COLO668 (cell line): ENCODE data around the gene PDE3A.

Experiments
- DNase-seq: peaks from one replicate; lab custom pipeline; 2025; ENCODE audit not compliant: unreplicated experiment; lab: John Stamatoyannopoulos, UW

PDE3A gene

DNA sequence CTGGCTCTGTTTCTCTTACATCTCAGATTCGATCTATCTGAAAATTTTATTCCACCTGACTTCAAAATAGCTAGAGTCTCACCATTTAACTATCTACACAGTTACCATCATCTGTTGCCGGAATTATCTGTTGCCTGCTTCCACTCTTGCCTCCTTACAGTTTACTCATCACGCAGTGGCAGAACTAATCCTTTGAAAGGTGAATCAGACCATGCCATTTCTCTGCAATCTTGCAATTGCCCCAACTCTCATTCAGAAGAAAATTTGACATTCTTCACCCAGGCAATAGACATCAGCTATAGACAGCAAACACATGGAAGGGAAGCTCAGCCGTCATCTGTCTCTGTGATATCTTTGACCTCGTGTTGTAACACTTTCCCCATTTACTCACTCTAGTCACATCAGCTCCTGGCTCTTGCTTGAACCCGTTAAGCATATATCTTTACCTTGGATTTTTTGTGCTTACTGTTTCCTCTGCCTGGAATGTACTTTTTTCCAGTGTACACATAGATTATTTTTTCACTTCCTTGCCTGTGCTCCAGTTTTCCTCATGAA, 85.5 kb downstream of the PDE3A start:
- DNase-seq = no peak

DNA sequence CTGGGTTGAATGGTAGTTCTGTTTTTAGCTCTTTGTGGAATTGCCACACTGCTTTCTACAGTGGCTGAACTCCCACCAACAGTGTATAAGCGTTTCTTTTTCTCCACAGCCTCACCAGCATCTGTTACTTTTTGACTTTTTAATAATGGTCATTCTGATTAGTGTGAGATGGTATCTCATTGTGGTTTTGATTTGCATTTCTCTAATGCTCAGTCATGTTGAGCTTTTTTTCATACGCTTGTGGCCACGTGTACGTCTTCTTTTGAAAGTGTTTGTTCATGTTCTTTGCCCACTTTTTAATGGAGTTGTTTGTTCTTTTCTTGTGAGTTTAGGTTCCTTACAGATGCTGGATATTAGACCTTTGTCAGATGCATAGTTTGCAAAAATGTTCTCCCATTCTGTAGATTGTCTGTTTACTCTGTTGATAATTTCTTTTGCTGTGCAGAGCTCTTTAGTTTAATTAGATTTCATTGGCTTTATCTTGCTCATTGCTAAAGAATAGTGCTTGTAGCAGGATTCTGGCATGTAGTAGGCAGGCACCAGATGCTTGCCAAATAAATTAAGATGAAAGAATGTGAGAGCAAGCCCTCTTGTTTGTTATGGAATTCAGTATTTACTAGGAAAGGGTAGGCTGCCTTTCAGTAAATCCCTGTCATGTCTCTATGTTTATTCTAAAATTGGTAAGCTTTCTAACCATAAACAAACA, 86.8 kb downstream of the PDE3A start:
- DNase-seq = no peak

DNA sequence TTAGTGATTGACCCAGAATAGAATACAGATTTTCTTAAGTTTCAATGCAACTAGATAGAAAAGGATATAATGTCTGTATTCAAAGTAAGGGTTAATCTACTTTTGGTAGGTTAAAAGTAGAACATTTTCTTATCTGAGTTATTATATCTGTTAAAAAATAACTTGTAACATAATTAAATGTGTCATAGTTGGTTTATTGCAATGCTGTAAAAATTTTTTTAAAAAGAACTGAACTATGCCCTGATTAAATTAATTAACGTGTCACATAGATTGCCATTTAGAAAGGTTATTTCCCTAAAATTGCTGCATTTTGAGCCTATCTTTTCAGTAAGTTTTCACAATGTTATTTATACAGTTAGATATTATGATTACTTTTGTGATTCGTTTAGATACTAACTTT, 89.2 kb downstream of the PDE3A start:
- DNase-seq = no peak

DNA sequence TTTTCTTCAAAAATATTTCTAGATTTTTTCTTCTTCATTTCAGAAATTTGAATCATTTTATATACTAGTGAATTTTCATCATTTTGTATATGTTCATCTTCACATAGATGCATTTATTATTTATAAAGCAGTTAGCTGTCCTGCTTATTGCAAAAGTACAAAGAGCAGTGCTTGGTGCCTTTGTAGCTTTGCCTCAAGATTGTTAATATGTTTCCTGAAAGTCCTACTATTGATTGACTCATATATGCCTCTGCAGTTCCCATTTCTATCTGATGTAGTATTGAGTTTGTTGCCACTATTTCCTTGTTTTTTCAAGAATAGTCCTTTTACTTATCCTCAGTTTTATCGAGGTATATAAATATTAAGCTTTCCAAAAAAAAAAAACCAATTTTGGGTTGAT, 89.7 kb downstream of the PDE3A start:
- no peak for DNase-seq

DNA sequence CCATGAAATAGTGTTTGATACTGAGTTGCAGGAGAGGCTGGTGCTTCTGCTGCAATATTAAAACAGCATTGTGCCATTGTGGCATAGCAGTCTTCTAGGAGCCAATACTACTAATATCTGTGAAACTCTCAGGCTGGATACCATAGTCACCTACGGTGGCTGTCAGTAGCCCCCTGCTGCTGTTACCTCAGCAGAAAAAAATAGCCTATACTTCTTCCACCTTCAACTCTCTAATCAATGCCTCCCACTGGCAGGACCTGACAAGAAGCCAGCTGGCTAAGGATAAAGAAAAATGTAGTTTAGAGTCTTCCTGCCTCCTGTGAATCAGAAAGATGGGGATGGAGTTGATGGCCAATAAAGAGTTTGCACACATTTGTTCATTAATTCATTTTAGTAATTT, 91.6 kb downstream of the PDE3A start:
- no peak for DNase-seq

DNA sequence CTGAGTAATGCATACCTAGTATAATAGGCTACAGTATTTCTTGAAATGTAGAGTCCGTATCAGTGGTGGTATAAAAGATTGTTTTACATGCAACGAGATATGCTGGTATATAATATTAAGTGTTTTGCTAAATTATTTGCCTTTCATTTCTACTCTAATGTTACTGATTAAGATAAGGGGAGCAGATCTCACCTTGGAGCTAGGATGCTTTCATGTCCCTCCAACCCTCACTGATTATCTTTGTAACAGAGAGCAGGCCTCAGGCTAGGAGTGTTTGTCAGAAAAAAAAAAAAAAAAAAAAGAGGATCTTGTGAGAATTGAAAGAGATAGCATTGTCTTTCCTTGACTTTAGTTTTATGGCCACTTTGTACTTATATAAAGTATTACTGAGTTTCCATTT, 92.6 kb downstream of the PDE3A start:
- DNase-seq = no peak

DNA sequence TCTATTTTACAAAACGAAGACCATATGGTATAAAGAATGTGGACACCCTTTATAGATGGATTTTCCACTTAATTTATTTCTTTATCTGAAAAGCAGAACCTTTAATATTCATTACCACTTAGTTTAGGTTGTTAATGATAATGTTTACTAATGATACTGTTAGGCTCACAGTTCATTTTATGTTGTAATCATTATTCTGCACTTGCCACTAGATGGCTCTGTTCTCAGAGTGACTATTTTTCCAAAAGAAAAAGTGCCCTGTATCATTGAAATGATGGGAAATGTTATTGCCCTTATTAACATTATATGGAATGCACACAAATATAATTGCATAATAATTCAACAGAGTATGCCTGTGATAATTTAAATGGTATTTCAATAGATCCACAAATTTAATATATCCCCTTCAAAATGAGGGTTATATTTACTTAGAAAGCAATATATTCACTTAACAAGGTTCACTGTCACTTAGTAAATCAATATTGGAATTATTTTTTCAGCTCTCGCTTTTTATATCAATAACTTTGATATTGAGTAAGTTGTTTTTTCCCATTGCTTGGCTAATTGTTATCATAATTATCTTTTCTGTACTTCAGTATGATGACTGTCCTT, 95.7 kb downstream of the PDE3A start:
- DNase-seq = no peak

DNA sequence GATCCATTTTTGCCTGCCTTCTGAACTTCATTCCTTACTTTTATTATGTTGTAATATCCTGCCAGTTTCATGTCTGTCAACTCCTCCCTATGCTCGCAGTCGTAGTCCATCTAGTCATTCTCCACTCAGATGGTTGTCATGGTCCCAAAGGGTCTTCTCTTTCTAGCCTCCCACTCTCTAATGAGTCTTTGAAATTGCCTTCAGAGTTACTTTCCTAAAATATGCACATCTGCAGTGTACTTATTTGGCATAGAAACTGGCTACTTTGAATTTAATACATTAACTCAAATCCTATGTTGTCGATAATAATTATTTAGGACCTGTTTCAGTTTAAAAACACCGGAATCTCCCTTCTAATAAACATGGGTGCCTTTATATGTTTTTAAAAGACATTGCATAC, 101.0 kb downstream of the PDE3A start:
- no peak for DNase-seq

DNA sequence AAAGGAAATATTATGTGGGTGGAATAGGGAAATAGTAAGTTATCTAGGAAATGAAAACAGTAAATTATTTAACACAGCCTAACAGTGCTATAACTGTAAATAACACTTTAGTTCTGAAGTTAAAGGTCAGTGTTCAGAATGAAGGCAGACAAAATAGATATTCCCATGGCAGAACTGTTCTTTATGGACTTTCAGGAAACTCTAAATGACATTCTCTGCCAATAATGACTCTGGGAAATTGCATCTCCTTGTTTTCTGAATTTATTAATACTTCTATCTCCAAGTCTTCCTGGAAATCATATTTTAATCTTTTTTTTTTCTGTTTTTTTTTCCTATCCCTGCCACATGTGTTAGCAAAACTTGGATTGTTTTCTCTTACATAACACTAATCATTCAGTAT, 101.4 kb downstream of the PDE3A start:
- DNase-seq = no peak

DNA sequence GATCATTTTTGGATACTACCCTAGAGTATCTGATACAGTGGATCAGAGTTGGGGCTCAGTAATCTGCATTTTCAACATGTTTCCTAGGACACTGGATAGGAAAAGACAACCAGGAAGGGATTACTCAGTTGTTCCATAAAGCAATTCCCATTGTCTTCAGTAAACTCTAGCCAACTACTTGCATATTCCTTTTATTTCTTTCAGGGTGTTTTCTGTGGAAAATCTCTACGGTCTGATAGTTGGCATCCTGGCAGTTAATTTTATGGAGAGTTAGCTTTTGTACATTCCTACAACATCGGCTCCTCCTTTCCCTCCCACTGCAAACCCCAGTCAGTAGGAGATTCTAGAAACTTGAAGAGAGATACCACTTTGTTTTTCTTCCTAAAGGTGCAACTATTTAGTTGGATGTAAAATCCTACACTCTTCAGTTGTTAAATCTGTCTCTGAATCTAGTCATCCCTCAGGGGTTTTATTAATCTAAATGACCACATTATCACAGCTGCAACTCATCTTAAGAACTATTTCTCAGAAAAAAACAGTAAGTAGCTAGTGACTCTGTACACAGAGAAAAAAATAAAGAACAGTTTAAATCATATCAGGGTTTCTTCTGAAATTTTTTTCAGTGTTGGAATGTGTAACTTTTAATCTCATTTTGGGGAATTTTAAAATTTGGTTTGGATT, 103.9 kb downstream of the PDE3A start:
- no peak for DNase-seq

DNA sequence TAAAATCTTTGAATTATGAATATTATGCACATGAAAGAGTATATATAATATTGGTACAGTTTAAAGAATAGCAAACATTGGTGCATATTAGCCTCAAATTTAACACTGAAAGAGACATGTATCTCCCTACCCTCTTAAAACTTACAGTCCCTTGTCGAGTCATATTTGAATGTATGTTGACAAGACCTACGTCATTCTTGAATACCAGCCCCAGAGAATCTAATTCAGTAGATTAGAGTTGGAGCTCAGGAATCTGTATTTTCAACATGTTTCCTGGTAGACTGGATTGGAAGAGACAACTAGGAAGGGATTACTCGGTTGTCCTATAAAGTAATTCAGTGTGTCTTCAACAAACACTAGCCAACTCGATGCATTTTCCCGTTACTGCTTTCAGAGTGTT, 104.8 kb downstream of the PDE3A start:
- DNase-seq = no peak

DNA sequence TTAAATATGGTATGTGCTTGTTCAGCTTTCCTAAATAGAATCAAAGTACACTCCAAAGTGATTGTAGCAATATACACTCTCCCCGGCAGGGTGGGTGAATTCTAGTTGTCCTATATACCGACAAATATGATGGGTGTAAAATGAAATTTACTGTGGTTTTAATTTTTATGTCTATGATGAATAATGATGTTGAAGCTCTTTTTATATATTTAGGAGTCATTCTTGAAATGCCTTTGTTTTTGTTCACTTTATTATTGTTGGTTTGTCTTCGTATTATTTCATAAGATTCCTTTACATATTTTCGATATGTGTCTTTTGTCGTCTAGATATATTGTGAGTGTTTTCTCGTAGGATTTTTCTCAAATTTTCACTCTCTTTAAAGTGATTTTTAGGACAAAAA, 105.7 kb downstream of the PDE3A start:
- no peak for DNase-seq

DNA sequence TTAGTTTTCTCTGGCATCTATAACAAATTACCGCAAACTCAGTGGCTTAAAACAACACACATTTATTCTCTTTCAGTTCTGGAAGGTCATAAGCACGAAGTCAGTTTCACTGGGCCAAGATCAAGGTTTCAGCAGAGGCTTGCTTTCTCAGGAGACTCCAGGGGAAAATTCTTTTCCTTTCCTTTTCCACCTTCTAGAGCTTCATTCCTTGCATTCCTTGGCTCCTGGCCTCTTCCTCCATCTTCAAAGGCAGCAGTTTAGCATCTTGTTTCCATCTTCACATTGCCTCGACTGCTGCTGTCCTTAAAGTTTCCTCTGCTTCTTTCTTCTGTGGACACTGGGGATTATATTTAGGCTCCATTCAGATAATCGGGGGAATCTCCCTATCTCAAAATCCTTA, 106.1 kb downstream of the PDE3A start:
- DNase-seq = no peak

DNA sequence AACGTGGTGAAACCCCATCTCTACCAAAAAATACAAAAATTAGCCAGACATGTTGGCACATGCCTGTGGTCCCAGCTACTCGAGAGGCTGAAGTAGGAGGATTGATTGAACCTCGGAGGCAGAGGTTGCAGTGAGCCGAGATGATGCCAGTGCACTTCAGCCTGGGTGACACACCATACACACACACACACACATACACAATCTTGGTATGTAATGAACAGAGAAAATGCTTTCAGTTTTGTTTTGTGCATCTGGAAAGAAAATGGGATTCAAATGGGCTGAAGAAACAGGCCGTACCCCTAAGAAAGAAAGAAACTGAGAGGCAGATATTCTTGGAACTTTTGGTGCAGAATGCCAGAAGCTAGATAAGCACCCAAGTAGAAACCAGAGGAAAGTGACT, 107.2 kb downstream of the PDE3A start:
- no peak for DNase-seq

DNA sequence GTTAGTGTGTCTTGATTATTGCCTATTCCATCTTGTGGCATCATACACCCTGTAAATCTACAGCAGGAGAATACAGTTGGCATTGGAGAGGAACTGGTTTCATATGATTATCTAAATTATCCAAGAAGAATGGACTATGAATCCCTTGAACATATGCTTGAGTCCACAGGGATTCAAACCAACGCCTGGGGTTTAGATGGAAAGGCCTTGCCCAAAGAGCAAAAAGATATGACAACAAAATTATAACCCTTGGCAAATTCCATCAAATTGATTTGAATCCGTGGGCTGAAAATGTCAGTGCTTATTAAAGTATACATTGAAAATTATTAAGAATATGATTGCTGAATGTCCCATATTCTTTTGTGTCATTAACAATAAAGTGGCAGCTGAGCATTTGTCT, 108.2 kb downstream of the PDE3A start:
- DNase-seq = no peak

DNA sequence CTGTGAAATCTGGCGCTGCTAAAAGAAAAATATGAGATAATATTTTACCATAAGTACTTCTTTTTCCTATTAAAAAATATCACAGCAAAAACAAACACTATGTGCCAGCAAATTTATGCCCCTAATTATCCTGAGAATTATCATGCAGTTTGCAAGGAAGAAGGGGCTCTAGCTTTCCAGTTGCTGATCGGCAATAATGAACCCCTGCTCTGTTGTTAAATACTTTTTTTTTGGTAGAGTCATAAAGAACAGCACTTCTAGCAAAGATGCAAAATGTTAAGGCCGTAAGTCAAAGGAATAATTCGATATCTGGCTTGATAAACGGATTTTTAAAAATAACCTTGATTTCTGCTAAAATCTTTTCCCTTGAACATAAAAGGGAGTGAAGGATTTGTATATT, 108.9 kb downstream of the PDE3A start:
- DNase-seq = no peak

DNA sequence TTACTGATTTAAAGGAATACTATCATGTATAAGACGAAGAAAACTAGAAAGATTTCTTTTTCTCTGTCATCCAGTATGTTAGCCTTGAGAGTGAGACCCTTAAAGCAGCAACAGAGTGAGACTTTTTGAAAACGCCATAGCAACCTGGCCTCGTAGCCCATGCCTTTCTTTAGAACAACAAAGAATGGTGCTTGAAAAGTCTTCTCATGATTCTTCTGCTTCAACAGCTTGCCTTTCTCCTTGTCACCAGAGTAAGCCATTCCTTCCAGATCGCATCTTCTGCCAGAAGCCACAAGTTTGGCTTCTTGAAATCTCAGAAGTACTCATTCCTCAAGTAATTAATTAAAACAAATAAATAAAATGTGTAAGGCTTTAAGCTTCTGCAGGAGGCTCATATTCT, 109.3 kb downstream of the PDE3A start:
- no peak for DNase-seq

DNA sequence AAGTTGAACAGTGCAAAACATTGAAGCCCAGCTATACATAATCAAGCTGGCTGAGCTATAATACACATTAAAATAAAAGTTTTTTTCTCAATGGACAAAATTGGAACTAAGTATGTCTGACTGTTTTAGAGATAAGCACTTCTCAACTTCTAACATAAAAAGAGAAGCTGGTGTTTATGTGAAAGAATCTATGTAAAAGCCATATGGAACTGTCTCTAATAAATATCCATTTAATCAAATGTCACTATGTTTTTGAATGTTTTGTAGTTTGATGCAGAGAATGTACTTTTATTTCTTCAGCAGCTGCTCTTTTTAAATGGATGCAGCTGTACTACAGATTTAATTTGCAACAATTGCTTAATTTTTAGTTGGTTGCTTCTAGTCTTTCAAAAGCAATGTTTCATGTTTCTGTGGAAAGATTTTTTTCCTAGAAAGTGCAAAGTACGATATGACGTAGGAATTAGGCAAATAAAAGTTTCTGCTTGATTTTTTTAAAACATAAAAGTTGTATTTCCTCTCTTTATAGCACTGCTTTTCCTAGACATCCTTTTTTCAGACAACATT, 114.2 kb downstream of the PDE3A start:
- DNase-seq = no peak

DNA sequence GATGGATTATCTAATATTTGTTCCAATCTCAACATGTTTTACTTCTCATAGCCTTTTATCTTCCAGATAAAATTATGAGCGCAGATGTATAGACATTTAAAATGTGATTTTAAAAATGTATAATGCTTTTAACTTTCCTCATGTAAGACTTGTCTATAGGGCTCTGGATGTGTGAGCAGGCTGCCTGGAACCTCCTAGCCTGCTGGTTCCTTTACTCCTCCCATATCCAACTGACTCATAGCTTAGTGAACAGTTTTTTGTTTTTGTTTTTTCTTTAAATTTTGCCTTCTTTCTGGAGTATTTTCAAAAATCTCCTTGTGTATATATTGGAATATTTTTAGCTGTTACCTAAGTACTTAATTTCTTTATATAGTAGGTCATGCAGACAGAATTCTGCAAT, 115.4 kb downstream of the PDE3A start:
- DNase-seq = no peak

DNA sequence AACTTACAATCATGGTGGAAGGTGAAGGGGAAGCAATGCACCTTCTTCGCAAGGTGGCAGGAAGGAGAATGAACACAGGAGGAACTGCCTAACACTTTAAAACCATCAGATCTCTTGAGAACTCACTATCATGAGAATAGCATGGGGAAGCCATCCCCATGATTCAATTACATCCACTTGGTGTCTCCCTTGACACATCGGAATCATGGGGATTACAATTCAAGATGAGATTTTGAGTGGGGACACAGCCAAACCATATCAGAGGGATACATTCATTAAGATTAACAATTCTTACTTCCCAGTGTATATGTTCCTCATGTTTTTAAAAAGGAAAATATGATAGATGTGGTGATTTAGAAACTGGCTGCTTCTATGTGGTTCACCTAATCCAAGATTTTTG, 117.9 kb downstream of the PDE3A start:
- no peak for DNase-seq

DNA sequence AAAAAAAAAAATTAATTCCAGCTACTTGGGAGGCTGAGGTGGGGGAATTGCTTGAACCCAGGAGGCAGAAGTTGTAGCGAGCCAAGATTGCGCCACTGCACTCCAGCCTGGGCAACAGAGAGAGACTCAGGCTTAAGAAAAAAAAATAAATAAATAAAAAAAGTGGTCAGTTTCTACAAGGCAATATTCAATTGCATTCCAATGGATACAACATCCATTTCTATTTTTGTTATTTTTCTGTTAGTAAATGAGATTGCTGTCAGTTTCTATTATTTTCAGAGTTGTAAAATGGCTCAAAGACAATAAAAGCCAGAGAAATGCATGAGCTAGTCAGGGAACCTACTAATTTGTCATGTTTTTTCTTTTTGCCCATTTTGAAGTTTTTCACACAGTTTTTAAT, 119.2 kb downstream of the PDE3A start:
- DNase-seq = no peak

DNA sequence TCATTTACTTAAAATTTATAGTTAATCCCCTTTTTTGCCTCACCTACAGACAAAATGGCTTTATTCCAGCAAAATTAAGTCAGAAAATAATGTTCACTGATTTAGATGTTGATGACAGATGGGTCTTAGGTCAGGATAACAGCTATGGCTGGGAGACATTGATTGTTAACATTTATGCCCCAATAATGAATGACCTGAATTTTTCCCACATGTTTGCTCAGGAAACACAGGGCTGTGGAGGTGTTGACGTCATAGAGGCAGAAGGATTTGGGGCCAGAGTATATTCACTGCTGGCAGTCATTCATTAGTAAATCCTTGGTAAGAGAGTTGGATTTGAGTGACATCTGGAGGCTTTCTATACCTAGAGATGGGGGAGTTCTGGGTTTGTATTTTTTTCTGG, 121.3 kb downstream of the PDE3A start:
- no peak for DNase-seq
